KMS-11 (cell line): ENCODE measurements around the gene SLC27A6.

Experiments
- H2AFZ ChIP-seq: fragments of 200-600 bp; sonication (generic); 2 replicates; pipeline ENCODE4 v1.6.1; 2016; ENCODE audit warnings: antibody characterized with exemption, mixed run types, low read depth
- H3K27ac ChIP-seq: fragments of 200-600 bp; sonication (generic); 2 replicates; pipeline ENCODE4 v1.6.1; 2016; ENCODE audit warnings: mild to moderate bottlenecking, mixed run types
- H3K27me3 ChIP-seq: fragments of 200-600 bp; sonication (generic); 2 replicates; pipeline ENCODE4 v1.6.1; 2017; ENCODE audit warnings: mild to moderate bottlenecking, low read depth, mixed run types, moderate library complexity; ENCODE audit not compliant: insufficient read depth
- H3K36me3 ChIP-seq: fragments of 200-600 bp; sonication (generic); 2 replicates; pipeline ENCODE4 v1.6.1; 2017; ENCODE audit warnings: mild to moderate bottlenecking, mixed run types; ENCODE audit not compliant: insufficient read depth
- H3K4me1 ChIP-seq: fragments of 200-600 bp; sonication (generic); 2 replicates; pipeline ENCODE4 v1.6.1; 2016; ENCODE audit warnings: mild to moderate bottlenecking, low read depth, mixed run types; ENCODE audit not compliant: poor library complexity, severe bottlenecking
- H3K4me2 ChIP-seq: fragments of 200-600 bp; sonication (generic); 2 replicates; pipeline ENCODE4 v1.7.0; 2016; ENCODE audit warnings: mild to moderate bottlenecking, mixed run types
- H3K4me3 ChIP-seq: fragments of 200-600 bp; sonication (generic); IDR thresholded peaks from 2 replicates; pipeline ENCODE4 v1.6.1; 2017; ENCODE audit warnings: low read depth, low read length, mixed read lengths; ENCODE audit not compliant: insufficient read depth
- H3K79me2 ChIP-seq: fragments of 200-600 bp; sonication (generic); 2 replicates; pipeline ENCODE4 v1.6.1; 2016; ENCODE audit warnings: low read depth, mixed run types; ENCODE audit not compliant: insufficient read depth
- H3K9ac ChIP-seq: fragments of 200-600 bp; sonication (generic); 2 replicates; pipeline ENCODE4 v1.6.1; 2016; ENCODE audit warnings: mild to moderate bottlenecking, mixed run types
- H4K20me1 ChIP-seq: fragments of 200-600 bp; sonication (generic); 2 replicates; pipeline ENCODE4 v1.6.1; 2016; ENCODE audit warnings: mild to moderate bottlenecking, mixed run types; ENCODE audit not compliant: insufficient read depth
- TF ChIP-seq, protein P1 (sequence below): fragments of 200-600 bp; sonication (generic); conservative IDR thresholded peaks from 2 replicates; pipeline ENCODE4 v1.6.1; 2017; ENCODE audit warnings: low read depth, mild to moderate bottlenecking, antibody characterized with exemption, low read length, moderate library complexity, mixed read lengths

Gene SLC27A6

DNA sequence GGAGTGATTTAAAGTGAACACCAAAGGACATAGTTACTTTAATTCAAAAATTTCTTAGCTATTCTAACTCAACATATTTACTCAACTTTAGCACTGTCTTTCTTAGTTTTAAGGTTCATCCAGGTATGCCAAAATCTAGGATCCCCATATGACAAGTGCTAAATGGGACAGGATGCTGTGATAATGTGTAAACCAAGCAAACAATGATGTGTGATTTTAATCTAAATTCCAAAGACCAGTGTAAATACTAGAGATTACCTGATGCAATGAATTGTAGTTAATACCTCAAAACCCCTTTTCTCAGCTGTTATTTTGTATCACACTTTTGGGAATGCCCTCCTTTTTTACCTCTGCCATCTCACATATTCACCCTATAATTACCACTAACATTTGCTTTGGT, 102.5 kb downstream of the SLC27A6 start:
- Histone ChIP-seq H3K27ac (no peak overlapping the region), H3K79me2 (no peaks in the 10 kb centered on the region), H3K27me3 (no peaks in the 10 kb centered on the region), H4K20me1 (no peaks in the 10 kb centered on the region), H3K9ac (no peak overlapping the region), H3K4me3 (no peak overlapping the region), H3K36me3 (no peaks in the 10 kb centered on the region), H2AFZ (no peak overlapping the region), H3K4me2 (no peak overlapping the region), H3K4me1 (no peaks in the 10 kb centered on the region)
- TF ChIP-seq, protein P1, sequence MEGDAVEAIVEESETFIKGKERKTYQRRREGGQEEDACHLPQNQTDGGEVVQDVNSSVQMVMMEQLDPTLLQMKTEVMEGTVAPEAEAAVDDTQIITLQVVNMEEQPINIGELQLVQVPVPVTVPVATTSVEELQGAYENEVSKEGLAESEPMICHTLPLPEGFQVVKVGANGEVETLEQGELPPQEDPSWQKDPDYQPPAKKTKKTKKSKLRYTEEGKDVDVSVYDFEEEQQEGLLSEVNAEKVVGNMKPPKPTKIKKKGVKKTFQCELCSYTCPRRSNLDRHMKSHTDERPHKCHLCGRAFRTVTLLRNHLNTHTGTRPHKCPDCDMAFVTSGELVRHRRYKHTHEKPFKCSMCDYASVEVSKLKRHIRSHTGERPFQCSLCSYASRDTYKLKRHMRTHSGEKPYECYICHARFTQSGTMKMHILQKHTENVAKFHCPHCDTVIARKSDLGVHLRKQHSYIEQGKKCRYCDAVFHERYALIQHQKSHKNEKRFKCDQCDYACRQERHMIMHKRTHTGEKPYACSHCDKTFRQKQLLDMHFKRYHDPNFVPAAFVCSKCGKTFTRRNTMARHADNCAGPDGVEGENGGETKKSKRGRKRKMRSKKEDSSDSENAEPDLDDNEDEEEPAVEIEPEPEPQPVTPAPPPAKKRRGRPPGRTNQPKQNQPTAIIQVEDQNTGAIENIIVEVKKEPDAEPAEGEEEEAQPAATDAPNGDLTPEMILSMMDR = no peak

- Histone ChIP-seq H4K20me1 (no peaks in the 10 kb centered on the region), H3K4me3 (no peak overlapping the region), H3K4me1 (no peaks in the 10 kb centered on the region), H3K27me3 (no peaks in the 10 kb centered on the region), H3K36me3 (no peaks in the 10 kb centered on the region), H2AFZ (no peak overlapping the region), H3K79me2 (no peaks in the 10 kb centered on the region), H3K27ac (no peak overlapping the region), H3K4me2 (no peak overlapping the region), H3K9ac (no peak overlapping the region)
- TF ChIP-seq, protein P1 = no peak
Measured at GRCh38 chr5:129069292-129069691, 104.0 kb downstream of the SLC27A6 start.

GRCh38 chr5:129073111-129073510, 107.8 kb downstream of the SLC27A6 start:
- Histone ChIP-seq H3K36me3 (no peaks in the 10 kb centered on the region), H4K20me1 (no peaks in the 10 kb centered on the region), H2AFZ (no peak overlapping the region), H3K4me2 (no peak overlapping the region), H3K27ac (no peak overlapping the region), H3K9ac (no peak overlapping the region), H3K79me2 (no peaks in the 10 kb centered on the region), H3K27me3 (no peaks in the 10 kb centered on the region), H3K4me1 (no peaks in the 10 kb centered on the region), H3K4me3 (no peak overlapping the region)
- TF ChIP-seq, protein P1 = no peak

DNA sequence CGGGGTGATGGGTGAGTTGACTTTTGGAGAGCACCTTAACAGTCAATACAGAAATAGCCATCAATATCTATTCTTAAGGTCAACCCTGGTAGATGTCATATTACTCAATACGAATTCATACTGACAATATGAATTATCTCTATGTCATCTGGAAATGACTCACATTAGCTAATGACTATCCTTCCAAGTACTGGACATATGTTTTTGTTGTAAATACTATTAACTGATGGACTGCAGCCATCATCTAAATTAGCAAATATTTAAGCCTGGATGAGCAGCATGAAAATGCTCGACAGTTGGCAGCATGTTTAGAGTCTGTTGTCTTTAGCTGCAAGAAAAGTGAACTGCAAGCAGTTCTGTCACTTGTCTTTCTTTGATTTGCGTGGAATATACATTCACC, 109.6 kb downstream of the SLC27A6 start:
- no peaks in the 10 kb centered on the region for H4K20me1 ChIP-seq
- TF ChIP-seq, protein P1 = no peak
- H3K9ac ChIP-seq = no peak overlapping the region
- H3K4me3 ChIP-seq = no peak overlapping the region
- no peaks in the 10 kb centered on the region for H3K36me3 ChIP-seq
- no peak overlapping the region for H3K4me2 ChIP-seq
- no peaks in the 10 kb centered on the region for H3K4me1 ChIP-seq
- no peaks in the 10 kb centered on the region for H3K79me2 ChIP-seq
- no peak overlapping the region for H2AFZ ChIP-seq
- no peaks in the 10 kb centered on the region for H3K27me3 ChIP-seq
- H3K27ac ChIP-seq = no peak overlapping the region
